Right hindlimb (tissue), 1 donor: ENCODE data around the gene PARP12.

ENCODE experiments used
- DNase-seq: peaks from one replicate; pipeline ENCODE4 v3.0.0-alpha.2; 2018

PARP12 gene

GRCh38 chr7:140010194-140010895 is 52.4 kb downstream of the PARP12 start:
- no peak for DNase-seq

GRCh38 chr7:140009735-140010134 is 53.0 kb downstream of the PARP12 start:
- DNase-seq: no peak

GRCh38 chr7:140008755-140009610 is 53.8 kb downstream of the PARP12 start:
- no peak for DNase-seq

- no peak for DNase-seq
Measured at GRCh38 chr7:140007051-140007690, 55.6 kb downstream of the PARP12 start.

GRCh38 chr7:140006600-140006999 is 56.2 kb downstream of the PARP12 start:
- DNase-seq: no peak

- DNase-seq: no peak
Measured at GRCh38 chr7:140005754-140006503, 56.8 kb downstream of the PARP12 start.

GRCh38 chr7:140005341-140005740 is 57.4 kb downstream of the PARP12 start:
- DNase-seq: no peak

- no peak for DNase-seq
Measured at GRCh38 chr7:140004672-140005071, 58.1 kb downstream of the PARP12 start.

GRCh38 chr7:140003913-140004382 is 58.8 kb downstream of the PARP12 start:
- no peak for DNase-seq

- DNase-seq: no peak
Measured at GRCh38 chr7:140000666-140001268, 62.0 kb downstream of the PARP12 start.

GRCh38 chr7:139999516-139999915 is 63.2 kb downstream of the PARP12 start:
- no peak for DNase-seq

GRCh38 chr7:139998572-139998971 is 64.2 kb downstream of the PARP12 start:
- DNase-seq: no peak

- DNase-seq: no peak
Measured at GRCh38 chr7:139995017-139995915, 67.5 kb downstream of the PARP12 start.

GRCh38 chr7:139994356-139994755 is 68.4 kb downstream of the PARP12 start:
- DNase-seq: no peak

- no peak for DNase-seq
Measured at GRCh38 chr7:139993592-139993991, 69.2 kb downstream of the PARP12 start.

- DNase-seq: no peak
Measured at GRCh38 chr7:139993169-139993568, 69.6 kb downstream of the PARP12 start.

- no peak for DNase-seq
Measured at GRCh38 chr7:139992353-139993044, 70.3 kb downstream of the PARP12 start.

- no peak for DNase-seq
Measured at GRCh38 chr7:139991911-139992310, 70.8 kb downstream of the PARP12 start.

GRCh38 chr7:139991269-139991666 is 71.5 kb downstream of the PARP12 start:
- DNase-seq: no peak

- no peak for DNase-seq
Measured at GRCh38 chr7:139990571-139991268, 72.0 kb downstream of the PARP12 start.
